MCF 10A (cell line): Measurements from ENCODE around the gene ZAR1L. TPM values are rescaled to one million over a fixed set of nuclear protein-coding genes. Genes with fewer than 3 reads are reported as not detected.
A peak's percentile ranks its signal among the peaks of the same experiment; 100 is the strongest.

Experiments used
- BruUV-seq: library from RNA; stranded (reverse); fragments of 400-500 nt; replicated peaks from 2 replicates; lab custom pipeline; 2021; lab: Mats Ljungman, UMichigan
- CTCF ChIA-PET: fragments of 300-600 bp; sonication (Branson Sonifier 250); formaldehyde crosslinking; extraction: SDS; loops from one replicate; lab custom pipeline; 2021; ENCODE audit warnings: antibody characterized with exemption, inconsistent platforms; lab: Yijun Ruan, JAX
- POLR2A ChIA-PET: fragments of 300-600, 350-650 bp; sonication (Branson Sonifier 250); formaldehyde crosslinking; extraction: SDS; loops from one replicate; lab custom pipeline; 2020; ENCODE audit warnings: antibody characterized with exemption, inconsistent platforms; lab: Yijun Ruan, JAX
- DNase-seq: peaks from one replicate; pipeline ENCODE4 v3.0.0-alpha.2; 2018; ENCODE audit not compliant: unreplicated experiment
- H3K27ac Mint-ChIP-seq: one replicate; pipeline ENCODE4 v1.8.0; 2022; ENCODE audit warnings: mild to moderate bottlenecking, low read depth, mixed read lengths; ENCODE audit not compliant: unreplicated experiment
- H3K27me3 Mint-ChIP-seq: one replicate; pipeline ENCODE4 v1.8.0; 2022; ENCODE audit warnings: mixed read lengths; ENCODE audit not compliant: insufficient read depth, unreplicated experiment
- H3K36me3 Mint-ChIP-seq: one replicate; pipeline ENCODE4 v1.8.0; 2022; ENCODE audit warnings: mild to moderate bottlenecking, moderate library complexity, mixed read lengths; ENCODE audit not compliant: insufficient read depth, unreplicated experiment
- H3K4me1 Mint-ChIP-seq: one replicate; pipeline ENCODE4 v1.8.0; 2022; ENCODE audit warnings: mixed read lengths; ENCODE audit not compliant: insufficient read depth, unreplicated experiment
- H3K4me3 Mint-ChIP-seq: one replicate; pipeline ENCODE4 v1.8.0; 2022; ENCODE audit warnings: mild to moderate bottlenecking, moderate library complexity, mixed read lengths; ENCODE audit not compliant: unreplicated experiment
- H3K9me3 Mint-ChIP-seq: one replicate; pipeline ENCODE4 v1.8.0; 2022; ENCODE audit warnings: mixed read lengths; ENCODE audit not compliant: unreplicated experiment
- CTCF ChIP-seq: fragments of 200-600 bp; IDR thresholded peaks from one replicate; pipeline ENCODE4 v1.8.0; 2022; ENCODE audit warnings: antibody characterized with exemption, mild to moderate bottlenecking; ENCODE audit not compliant: unreplicated experiment
- intact Hi-C: fragments of 100-400 bp; cut with micrococcal nuclease; formaldehyde crosslinking; loops from 2 replicates; pipeline ENCODE4 v1.14.1; 2022
- total RNA-seq: library from RNA; stranded (reverse); gene quantifications from 2 replicates; pipeline ENCODE4 v1.2.3, GENCODE V29; 2022

The ZAR1L gene
- total RNA-seq, 1 experiment from 2014 or later: not detected

GRCh38 chr13:32254416-32254815, 60.7 kb downstream of the ZAR1L start:
- peak overlapping the region; percentile 80 for H3K4me3 Mint-ChIP-seq
- TF ChIP-seq CTCF: no peak
- no peaks in the 10 kb centered on the region for H3K9me3 Mint-ChIP-seq
- no peaks in the 10 kb centered on the region for H3K27me3 Mint-ChIP-seq
- peak; percentile 55 for DNase-seq
- peaks cover 19% of the 10 kb centered on the region for H3K4me1 Mint-ChIP-seq
- H3K36me3 Mint-ChIP-seq: peaks cover 5% of the 10 kb centered on the region
- intact Hi-C loops: no loop called here
- ChIA-PET POLR2A (interaction anchor here (0.6 to 2.1 kb wide), 16 partner anchors 8 to 309 kb away, joined by 3 to 15 read pairs (median 4); partner anchors contain the start of genes BRCA2, FRY and ZAR1L), CTCF (interaction anchor here (0.7 to 2.6 kb wide), 10 partner anchors 8 to 344 kb away, joined by 3 to 25 read pairs (median 6); partner anchors contain the start of genes BRCA2 and ZAR1L)
- H3K27ac Mint-ChIP-seq: peak overlapping the region; percentile 89
- BruUV-seq: TSS peak; percentile 68

GRCh38 chr13:32253911-32254399, 61.2 kb downstream of the ZAR1L start:
- Mint-ChIP-seq H3K27ac (peak overlapping the region; percentile 89), H3K9me3 (no peaks in the 10 kb centered on the region), H3K4me1 (peaks cover 19% of the 10 kb centered on the region), H3K27me3 (no peaks in the 10 kb centered on the region), H3K36me3 (peaks cover 5% of the 10 kb centered on the region), H3K4me3 (peak overlapping the region; percentile 80)
- ChIA-PET CTCF (interaction anchor here (0.5 to 2.6 kb wide), 6 partner anchors 8 to 344 kb away, joined by 3 to 25 read pairs (median 8); no protein-coding TSS in a partner anchor), POLR2A (interaction anchor here (0.9 to 2.1 kb wide), 10 partner anchors 8 to 309 kb away, joined by 3 to 15 read pairs (median 4); partner anchors contain the start of genes BRCA2 and ZAR1L)
- intact Hi-C loops: no loop called here
- DNase-seq: peak; percentile 53
- no peak for TF ChIP-seq CTCF
- BruUV-seq: no TSS peak

Other genes with a start within 250 kb of the ZAR1L start
- gene BRCA2, start 145 bp upstream of the ZAR1L start, total RNA-seq: 7.9 and 11.9 TPM in 2 replicates
- 1.6 and 1.9 TPM in 2 replicates for gene N4BP2L1, start 112.8 kb upstream of the ZAR1L start, total RNA-seq
- gene N4BP2L2, start 223.4 kb upstream of the ZAR1L start, total RNA-seq: 113 and 132 TPM in 2 replicates